AG10803 (cell line): ENCODE measurements around the gene DARS1.

ENCODE experiments used
- DNase-seq: peaks from one replicate; pipeline ENCODE4 v3.0.0; 2010; ENCODE audit warnings: low read depth
- H3K4me3 ChIP-seq: 2 replicates; pipeline ENCODE4 v1.5.1; 2011; ENCODE audit warnings: mild to moderate bottlenecking, low read length, control low read depth
- TF ChIP-seq, protein P1 (sequence below): conservative IDR thresholded peaks from 2 replicates; pipeline ENCODE4 v1.5.1; 2011; ENCODE audit warnings: mild to moderate bottlenecking, low read length, control low read depth, inconsistent platforms

Gene DARS1

DNA sequence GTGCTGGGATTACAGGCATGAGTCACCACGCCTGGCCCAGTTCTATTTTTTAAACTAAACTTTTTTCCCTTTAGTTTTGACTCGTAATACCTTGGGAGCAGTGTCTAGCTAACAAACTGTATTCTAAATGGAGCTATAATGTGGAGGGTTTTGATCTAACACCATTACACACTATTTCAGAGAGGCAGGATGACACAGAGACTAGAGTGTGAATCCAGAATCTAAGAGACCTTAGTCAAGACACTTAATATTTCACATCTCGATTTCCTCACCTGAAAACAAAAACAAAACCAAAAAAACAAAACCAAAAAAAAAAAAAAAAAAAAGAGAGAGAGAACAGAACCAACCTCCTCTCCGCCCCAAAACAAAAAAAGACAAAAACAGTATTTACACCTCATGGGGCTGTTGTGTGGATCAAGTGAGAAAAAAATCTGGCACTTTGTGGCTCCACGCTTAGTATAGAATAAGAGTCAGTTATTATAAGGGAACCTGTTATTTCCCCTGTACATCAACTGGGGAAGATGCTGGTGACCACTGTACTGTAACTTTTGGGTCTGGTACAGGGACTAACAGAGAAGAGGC lies 31.3 kb downstream of the DARS1 start:
- DNase-seq, result no peak
- H3K4me3 ChIP-seq, result no peak overlapping the region
- TF ChIP-seq, protein P1, sequence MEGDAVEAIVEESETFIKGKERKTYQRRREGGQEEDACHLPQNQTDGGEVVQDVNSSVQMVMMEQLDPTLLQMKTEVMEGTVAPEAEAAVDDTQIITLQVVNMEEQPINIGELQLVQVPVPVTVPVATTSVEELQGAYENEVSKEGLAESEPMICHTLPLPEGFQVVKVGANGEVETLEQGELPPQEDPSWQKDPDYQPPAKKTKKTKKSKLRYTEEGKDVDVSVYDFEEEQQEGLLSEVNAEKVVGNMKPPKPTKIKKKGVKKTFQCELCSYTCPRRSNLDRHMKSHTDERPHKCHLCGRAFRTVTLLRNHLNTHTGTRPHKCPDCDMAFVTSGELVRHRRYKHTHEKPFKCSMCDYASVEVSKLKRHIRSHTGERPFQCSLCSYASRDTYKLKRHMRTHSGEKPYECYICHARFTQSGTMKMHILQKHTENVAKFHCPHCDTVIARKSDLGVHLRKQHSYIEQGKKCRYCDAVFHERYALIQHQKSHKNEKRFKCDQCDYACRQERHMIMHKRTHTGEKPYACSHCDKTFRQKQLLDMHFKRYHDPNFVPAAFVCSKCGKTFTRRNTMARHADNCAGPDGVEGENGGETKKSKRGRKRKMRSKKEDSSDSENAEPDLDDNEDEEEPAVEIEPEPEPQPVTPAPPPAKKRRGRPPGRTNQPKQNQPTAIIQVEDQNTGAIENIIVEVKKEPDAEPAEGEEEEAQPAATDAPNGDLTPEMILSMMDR, result no peak

DNA sequence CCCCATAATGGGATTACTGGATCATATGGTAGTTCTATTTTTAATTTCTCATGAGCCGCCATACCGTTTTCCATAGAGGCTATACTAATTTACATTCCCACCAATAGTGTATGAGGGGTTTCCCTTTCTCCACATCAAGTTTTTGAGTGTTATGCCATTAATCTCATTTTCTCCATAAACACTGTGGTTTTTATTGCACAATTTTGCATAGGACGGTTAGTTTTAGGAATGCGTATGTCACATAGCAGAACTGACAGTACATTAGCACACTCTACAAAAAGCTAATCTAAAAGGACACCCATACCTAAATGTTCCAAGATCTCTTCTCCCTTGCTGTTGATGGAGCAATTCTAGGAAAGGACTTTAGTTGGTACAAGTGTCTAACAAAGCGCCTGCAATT lies 32.5 kb downstream of the DARS1 start:
- TF ChIP-seq, protein P1, result no peak
- DNase-seq, result no peak
- H3K4me3 ChIP-seq, result no peak overlapping the region

DNA sequence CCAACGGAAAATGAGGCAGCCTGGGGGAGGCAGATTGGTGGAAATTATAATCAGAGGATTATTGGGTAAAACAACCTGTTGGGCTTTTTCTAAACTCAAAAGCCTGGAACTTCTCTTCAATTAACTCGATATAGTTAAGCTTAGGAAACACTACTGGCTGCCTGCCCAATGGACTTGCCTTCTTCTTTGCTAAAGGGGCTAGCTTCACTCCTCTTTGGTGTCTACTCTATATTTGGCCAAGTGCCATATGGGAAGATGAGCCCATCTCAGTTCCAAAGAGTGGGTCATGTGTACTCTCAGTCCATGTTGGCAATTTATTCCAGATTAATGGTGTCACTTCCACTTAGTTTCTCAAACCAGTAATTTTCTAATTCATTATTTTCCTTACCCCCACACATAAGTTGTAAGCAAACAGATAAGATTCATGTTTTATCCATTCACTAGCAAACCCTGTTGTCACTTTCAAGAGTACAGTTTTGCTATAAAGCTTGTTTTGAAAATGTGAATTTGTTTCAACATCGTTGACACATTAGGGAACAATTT lies 34.3 kb downstream of the DARS1 start:
- DNase-seq, result no peak
- TF ChIP-seq, protein P1, result no peak
- H3K4me3 ChIP-seq, result no peak overlapping the region

DNA sequence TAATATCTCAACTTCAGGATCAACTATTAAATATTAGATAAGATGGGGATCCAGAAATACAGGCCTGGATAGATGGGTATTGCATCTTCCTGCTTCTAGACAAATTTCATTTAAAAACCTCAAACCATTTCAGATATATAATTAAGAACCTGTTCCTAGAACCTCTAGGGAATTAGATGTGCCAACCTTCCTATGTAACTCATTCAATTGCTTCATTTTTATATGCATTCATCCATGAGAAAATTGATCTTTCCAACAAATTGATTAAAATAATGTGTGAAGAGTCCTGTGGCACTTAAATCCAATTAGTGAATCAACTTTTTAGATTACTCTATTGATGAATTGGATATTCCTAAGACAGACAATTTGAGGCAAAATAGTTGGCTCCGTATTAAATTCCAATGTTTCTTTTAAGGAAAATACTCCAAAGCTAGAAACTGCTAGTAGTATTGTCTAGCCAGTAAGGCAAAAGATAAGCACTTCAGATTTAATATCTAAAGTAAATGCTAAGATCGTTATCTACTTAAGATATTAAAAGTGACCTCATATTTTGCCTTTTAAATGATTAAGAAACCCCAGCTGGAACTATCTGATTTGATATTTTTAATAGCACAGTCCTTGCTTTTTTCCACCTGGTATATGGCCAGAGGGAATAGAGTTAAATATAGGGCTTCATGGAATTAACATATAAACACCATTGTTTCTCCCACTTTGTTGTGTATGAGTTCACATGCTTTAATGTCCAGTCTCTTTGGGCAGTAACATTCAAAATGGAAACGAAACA lies 35.8 kb downstream of the DARS1 start:
- H3K4me3 ChIP-seq, result no peak overlapping the region
- no peak for DNase-seq
- TF ChIP-seq, protein P1, result no peak

DNA sequence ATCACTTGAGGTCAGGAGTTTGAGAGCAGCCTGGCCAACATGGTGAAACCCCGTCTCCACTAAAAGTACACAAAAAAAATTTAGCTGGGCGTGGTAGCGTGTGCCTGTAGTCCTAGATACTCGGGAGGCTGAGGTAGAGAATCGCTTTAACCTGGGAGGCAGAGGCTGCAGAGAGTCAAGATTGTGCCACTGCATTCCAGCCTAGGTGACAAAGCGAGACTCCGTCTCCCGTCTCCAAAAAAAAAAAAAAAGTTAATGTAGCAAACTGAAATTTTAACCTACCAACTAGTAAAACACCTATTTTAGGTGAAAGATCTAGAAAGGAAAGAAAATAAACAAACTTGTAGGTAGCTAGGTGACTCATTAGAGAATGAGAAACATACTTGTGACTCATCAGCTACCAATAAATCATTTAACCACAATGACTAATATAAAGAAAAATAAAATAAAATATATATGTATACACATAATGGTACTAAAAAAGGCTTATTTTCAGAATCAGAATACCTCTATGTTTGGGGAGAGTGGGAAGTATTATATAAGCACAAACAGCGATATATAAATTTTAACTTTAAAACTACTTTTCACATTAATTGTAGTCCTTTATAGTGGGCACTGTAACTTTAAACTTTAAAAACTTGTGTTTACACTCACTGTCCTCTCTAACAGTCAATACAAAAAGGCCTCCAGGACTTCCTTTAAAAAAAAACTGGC lies 36.6 kb downstream of the DARS1 start:
- peak; percentile 59 for DNase-seq
- TF ChIP-seq, protein P1, result no peak
- H3K4me3 ChIP-seq, result no peak overlapping the region

DNA sequence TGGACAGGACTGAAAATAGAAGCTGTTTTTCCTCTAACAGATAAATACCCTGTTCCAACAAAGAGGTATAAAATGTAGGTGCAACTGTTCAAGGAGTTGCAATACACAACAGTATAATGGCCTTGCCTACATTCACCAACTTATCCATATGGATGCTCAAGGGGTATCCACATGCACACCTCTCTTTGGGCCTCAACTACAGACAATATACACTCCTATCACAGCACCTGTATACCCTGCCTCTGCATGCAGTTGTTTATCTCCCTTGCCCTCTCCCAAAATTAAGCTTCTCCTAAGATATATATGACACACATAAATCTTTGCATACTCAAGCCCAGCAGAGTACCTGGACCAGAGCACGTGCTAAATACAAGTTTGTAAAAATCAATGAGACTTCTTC lies 37.3 kb downstream of the DARS1 start:
- DNase-seq, result no peak
- TF ChIP-seq, protein P1, result no peak
- H3K4me3 ChIP-seq, result no peak overlapping the region
